Stimulated activated CD4-positive, alpha-beta T cell treated with anti-CD3 and anti-CD28 coated beads, TNF-alpha, amount 100 ng/mL, for 24 hours (primary cell): Measurements from ENCODE around the gene KCNMA1.

ENCODE experiments used
- DNase-seq, 3 experiments: peaks; one replicate each; pipeline ENCODE4 v3.0.0-alpha.2; 2020; ENCODE audit warnings: low read depth in 3 of 3

KCNMA1 gene

DNA sequence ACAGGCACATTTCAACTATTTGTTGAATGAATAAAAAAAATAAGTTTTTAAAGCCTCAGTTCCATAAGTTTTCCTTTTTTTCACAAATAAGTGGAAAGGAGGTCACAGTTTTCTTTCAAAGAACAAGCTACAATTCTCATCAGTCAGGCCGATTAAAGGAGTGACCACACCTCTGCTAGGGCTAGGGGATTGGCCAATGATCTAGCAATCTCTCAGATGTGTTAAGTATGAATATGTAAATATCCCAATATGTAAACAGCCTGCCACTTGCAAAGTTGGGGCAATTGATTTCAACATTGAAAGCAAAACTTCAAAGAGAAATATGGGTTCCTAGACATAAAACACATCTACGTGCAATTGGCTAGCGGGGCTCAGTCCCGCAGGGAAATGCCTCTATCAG lies 614.9 kb downstream of the KCNMA1 start:
- no peak for DNase-seq

DNA sequence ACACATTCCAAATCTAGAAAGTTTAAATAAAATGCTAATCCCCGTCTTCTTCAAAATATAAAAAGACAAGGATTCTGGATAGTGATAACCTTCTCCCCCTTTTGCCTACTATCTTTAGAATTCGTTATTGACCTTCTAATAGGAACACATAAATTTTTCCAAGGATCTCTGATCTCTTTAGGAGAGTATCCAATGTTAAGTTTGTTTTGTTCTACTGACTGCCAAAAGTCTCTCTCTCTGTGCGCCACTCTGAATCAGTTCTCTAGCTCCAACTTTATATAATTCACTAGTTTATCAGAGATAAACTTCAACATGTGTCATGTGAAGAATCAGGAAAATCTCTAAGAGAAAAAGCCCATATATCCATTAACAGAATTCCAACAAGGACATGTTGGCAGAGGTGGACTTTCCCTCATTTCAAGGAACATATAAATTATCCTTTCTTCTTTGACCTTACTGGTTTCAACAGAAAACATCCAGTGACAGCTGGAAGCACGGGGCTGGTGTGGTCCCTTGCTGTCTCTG lies 615.6 kb downstream of the KCNMA1 start:
- DNase-seq = no peak

DNA sequence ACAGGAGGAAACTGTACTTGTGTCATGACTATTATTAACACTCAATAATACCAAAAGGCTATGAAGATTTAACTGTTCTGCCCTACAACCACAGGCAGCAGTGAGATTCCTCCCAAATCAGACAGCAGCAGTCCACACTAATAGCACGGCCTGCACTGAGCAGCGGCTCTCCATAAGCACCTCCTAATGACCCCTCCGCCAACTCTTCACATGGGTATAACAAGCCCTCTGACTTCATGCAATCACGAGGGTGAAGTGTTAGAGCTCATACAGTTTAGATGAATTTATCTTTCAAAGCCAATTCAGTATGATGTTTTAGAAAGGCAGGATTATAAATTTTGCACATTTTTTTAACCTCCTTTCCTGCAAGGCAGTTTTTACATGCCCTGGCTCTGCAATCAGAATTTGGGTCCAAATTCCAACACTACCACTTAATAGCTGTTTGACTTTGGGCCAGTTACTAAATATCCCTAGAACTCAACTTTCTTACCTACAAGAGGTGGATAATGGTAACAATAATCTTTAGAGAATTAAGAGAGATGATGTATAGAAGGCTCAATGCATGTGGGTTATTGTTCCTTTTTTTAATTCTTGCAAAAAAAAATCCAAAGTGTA lies 617.1 kb downstream of the KCNMA1 start:
- DNase-seq = no peak

DNA sequence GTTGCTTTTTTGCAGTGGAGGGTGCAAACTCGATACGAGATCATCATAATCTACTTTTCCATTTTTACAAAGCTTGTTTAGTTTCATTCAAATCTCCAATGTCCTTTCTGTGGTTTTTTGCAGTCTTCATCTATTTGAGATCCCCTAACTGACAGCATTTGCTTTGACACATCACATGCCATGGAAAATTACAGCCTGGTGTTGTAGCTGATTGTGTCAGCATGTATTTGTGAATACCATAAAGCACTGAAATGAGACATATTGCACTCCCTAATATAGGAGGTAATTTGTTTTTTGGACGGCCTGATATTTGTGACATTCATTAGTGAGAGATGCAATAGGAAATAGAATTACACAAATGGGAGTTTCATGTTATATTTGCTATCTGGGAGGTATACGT lies 620.8 kb downstream of the KCNMA1 start:
- DNase-seq = no peak

DNA sequence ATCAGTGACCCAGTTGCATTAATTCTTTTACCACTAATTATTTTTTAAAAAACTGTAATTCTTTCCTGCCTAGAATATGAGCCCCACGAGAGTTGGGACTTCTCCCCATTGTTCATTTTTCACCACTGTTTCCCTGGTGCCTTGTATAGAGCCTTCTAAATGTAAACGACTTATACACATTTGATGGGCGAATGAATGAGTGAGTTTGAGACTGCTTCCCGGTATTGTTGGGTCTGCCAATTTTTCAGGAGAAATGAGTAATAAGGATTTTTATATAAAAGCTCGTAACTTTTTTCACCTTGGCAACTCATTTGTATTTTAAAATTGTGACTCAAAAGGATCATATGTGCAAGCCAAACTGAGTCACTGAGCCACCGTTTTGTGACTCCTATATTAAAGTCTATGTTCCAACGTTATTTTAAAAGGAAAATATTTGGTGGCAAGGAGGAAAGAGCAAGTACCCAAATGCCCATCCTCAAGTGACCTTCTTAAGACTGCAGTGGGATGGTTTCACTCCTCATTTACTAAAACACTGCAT lies 621.3 kb downstream of the KCNMA1 start:
- DNase-seq = no peak

DNA sequence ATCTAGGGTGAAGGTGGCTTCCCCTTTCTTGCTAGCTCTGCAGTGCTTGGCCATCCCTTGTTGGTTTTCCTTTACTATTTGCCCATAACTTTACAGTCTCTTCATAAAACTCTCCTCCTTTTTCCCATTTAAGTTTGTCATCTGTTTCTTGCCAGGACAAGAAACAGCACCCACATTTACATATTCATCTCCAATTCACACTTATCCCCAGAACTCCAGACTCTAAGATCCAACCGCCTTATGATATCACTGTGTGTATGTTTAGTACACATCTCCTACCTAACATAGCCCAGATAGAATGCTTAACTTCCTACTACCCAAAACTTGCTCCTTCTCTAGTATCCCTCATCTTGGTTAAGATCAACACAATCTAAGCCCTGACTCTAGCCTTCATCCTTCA lies 622.2 kb downstream of the KCNMA1 start:
- DNase-seq = no peak

DNA sequence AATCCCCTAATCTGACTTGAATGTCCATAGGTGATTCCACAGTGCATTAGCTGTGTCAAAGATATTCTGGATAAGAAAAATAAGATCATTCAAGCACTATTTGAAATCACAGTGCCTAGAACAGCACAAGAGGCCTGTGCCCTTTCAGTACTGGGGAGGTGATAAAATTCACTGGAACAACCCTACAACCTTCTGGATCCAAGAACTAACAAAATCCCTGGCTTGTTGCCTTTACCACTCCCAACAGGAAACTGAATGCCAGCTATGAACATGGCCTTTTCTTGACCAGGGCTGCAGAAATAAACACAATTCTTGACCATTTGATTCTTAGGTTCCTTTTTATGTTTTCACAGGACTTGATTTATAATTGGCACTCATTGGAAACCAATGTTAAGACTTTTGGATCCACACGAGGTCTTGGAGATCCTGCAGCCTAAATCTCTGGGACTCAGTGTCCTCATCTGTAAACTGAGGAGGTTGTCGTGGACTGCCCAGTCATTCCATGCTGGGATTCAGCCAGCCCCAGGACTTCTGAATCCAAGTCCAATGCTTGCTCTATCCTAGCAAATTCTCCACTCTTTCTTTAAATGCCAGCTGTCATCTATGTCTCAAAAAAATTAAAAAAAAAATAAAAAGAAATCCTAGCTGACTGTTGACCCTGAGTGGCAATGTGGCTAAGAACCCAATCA lies 624.7 kb downstream of the KCNMA1 start:
- DNase-seq = no peak

DNA sequence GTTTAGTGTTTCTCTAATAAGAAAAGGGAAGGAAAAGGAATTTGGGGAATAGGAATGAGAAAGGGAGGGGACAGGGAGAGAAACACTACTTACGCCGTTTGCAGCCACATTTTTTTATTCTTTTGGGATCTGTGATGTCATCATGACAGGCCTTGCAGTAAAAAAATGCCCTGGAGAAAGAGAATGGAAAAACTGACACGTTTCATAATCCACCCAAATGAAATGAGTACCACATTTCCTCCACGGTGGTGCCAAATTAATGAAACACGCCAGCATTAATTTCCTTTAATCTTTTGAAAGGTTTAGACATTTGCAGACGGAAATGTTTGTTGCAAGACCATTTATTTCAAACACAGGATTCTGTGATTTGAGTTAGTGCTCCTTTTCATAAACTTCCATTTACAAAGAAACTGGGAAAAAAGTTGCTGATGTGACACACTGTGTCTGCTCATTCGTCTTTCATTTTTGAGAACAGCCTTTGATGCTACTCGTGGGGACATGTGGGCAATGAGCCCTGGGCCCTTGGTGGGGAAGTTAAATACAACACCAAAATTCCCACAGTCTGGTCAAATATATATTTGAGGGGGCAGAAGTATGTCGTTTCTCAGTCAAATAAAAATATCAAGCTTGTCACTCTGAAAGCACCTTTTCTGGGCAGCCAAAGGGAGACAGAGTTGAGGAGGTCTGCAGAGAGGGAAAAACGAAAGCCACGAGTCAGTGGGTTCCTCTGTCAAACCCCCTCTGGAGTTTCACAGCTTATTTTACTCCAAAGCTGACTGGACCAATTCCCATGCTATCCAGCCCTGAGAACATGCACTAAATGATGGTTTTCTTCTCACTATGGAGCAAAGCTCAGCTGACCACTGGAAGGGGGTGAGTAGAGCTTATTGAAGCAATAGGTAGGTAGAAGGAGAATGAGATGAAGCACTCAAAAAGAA lies 625.5 kb downstream of the KCNMA1 start:
- DNase-seq = no peak

DNA sequence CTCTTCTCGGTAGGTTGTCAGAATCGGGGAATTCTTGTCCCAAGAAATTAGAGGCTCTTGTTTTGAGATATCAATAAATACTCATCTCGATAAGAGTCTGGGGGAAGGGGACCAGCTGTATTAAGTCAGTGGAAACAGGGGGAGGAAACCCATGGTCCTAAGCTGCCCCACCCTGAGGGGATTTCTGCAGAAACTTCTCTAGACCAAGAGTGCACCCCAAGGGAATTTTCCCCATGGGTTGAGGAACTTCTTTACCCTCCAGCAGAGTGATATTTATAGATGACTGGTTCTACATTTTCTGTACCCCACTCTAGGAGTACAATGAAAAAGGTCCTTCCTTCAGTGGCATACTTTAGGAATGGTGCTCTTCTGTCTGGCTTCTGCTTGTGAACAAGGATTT lies 627.2 kb downstream of the KCNMA1 start:
- no peak for DNase-seq

DNA sequence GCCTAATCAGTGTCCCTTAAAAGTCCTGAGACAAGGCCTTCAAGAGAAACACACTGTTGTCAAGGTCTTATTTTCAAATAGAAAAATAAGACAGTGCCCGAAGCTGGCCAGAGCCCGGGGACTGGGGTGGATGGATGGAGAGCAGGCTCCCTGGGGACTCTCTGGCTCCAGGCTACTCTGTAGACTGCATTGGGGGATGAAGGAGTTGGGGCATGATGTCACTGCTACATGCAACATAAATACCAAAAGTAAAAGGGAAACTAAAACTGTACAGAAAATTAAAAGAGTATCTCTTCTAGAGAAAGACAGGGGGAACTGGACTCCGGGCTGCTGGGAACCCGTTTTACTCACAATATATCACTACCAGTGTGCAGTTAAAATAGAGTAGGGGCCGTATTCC lies 629.8 kb downstream of the KCNMA1 start:
- no peak for DNase-seq

DNA sequence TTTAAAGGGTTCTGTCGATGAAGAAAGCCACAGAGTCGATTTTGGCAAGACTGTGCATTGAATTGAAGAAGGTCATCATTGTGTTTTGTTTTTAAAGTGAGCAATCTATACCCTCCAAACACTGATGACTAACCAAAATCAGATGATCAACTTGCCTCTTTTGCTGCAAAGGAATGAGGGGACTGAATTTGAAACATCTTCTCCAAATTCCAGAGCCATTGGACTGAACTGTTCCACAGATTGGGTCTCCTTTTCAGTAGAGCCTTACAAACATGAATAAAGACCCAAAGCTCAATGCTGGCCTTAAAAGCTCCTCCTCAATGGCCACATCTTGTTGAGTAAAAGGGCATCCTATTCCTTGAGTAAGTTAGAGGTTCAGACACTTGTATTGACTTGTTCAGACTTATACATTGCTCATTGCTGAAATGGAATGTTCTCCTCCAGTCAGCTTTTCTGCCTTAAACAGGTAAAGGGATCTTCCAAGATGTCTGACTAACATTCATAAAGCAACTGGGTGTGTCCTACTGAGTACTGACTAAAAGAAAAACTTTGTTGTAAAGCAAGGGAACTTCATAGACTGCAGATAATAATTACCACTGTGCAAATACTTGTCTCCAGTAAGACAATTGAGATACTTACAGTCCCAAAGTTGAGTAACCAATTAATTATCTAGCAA lies 630.6 kb downstream of the KCNMA1 start:
- no peak for DNase-seq

DNA sequence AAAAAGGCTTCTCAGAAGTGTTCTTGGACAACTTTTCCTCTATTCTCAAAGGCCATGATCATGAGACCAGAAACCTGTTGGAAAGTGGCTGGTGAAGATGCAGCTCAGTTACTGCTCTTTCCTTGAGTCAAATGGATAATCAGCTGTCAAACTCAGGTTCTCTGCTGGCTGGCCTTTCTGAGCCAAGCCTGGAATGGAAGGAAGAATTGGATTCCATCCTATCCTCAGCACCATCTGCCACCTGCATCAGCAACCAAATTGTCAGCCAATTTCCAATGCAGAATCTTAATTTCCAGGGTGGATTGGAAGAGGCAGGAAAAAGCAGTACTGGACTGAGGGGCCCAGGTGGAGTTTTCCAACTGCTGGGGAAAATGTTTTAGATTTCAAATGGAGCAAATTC lies 631.7 kb downstream of the KCNMA1 start:
- no peak for DNase-seq

DNA sequence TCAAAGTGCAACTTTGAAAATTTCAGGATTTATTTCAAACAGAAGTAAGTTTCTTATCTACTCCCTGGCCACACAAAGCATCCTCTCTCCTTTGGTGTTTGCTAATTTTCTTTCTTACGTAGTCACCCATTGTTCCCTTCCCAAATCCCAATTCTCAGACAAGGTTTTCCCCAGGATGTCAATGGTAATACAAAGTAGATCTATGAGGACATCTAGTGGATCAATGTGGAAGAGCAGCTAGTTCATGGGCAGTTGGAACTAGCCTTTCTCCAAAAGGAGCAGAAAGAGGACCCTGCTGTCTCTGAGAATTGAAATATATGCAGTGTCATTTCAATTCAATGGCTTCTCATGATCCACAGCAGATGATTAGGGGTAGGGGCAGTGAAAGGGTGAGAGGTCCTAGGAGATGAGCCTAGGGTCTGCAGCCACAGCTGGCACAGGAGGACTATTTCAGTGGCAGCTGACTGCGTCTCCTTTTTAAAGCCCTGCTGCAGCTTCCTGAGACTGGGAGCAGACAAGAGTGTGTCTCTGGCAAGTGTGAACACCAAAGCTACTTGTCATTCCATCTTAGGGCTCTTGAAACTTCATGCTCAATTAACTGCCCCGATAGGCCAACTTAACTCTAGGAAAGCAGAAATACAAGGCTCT lies 632.6 kb downstream of the KCNMA1 start:
- no peak for DNase-seq

DNA sequence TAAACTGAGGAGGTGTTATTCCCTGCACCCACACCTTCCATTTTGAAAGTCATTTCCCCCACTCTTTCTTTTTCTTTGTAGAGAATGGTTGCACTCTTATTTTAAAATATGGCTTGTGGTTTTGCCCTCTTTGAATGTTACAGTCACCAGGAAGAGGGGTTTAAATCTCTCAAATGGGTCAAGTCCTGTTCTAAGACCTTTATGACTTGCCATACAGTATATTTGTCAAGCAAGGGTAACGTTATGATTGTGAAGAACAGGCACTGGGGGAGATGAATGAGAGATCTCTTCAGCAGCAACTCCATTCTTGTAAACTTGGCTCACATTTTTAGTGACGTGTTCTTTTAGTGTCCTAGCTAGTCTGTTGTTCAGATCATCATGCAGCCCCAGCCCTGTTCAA lies 634.7 kb downstream of the KCNMA1 start:
- DNase-seq = no peak

DNA sequence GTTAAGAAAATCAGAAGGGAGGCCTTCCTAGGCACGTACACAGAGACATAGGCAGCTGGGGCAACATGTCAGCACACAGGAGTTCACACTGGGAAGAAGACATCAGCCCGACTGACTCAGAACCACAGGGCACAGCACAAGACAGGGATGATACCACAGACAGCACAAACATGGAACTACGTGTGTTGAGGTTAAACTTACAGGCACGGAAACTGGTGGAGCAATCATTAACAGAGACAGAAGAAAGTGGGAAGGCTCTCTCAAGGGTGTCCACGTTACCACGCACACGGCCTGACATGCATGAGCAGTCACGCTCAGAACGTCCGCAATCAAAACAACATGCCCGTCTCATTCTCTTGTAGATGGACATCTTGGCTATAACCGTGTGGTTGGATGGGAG lies 636.4 kb downstream of the KCNMA1 start:
- DNase-seq = no peak

DNA sequence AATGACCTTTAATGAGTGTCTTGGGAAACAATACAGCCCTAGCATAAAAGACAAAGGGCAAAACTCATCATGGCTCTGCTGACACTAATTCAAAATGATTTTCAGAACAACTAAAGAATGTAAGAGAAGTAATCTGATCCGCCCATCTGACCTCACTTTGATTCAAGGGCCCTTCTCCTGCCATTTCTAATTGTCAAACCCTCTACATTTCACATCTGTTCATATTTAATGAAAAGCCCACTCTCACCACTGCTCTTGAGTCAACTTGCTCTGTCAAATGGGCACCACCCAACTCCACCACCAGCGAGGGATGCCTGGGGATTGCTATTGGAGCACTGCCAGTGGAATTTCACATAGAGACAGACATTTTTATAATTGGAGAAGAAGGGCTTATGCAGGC lies 639.2 kb downstream of the KCNMA1 start:
- no peak for DNase-seq

DNA sequence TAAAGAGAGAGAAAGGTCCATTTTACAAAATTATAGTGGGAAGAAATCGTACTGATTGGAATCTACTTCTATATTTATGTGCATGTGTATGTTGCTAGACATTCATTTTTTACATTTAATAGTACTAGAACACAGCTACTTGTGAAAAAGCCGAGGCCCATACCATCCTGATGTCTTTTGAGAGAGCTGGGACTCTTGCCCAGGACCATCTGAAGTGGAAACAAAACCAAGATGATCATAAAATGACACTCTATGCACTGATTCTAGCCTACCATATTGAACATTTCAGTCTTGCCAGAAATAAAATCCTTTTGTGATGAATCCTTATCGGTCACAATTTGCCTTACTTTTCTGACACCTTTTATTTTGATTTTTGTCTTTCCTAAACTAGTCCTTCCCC lies 640.0 kb downstream of the KCNMA1 start:
- no peak for DNase-seq

DNA sequence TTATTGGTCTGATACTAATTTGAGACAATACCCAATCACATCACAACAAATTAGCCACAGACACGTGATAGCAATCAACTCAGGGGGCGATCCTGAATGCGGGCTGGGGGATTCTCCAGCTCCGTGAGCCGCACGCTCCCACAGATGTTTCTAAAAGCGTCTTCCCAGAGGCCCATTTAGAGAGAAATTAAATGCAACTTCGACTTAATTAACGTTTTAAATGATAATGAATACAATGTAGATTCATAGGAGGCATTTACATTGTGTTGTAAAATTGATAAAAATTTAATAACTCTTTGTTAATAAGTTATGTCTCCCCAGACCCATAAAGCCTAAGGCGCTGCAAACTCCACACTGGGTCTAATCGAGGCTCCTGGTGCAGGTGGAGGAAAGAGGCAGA lies 642.6 kb downstream of the KCNMA1 start:
- DNase-seq = no peak

DNA sequence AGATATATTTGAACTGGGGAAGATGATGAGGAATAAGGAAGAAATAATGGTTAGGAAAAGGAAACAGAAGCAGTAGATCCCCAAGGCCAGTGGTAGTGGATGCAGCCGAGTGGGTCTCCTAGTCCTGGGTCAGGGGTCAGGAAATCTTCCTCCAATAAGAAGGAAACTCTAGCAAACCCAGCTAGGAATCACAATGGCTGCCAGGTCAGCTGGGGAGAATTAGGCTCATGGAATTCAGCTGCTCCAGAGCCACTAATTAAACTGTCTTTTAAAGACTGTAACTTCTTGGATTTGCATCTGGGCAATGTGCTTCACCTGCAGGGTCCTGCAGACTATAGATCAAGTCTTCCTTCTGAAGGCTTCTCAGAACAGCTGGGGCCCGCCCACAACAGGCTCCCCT lies 644.4 kb downstream of the KCNMA1 start:
- no peak for DNase-seq

DNA sequence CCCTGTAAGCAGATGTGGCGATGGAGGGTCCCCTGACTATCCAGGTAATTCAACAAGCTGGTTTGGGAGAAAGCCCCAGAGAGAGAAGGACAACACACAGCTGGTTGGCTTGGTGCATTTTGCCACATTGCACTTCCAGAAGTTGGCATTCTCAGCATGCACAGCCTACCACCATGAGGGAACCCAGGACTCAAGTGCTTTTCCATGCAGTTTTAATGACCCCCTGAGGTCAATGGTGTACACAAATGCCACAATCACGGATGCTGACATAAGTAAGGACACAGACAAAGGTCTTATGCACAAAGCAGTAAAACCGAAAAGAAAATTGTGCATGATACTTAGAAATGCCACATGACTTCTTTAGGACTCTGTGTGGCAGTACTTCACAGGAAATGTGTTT lies 645.1 kb downstream of the KCNMA1 start:
- DNase-seq = no peak

DNA sequence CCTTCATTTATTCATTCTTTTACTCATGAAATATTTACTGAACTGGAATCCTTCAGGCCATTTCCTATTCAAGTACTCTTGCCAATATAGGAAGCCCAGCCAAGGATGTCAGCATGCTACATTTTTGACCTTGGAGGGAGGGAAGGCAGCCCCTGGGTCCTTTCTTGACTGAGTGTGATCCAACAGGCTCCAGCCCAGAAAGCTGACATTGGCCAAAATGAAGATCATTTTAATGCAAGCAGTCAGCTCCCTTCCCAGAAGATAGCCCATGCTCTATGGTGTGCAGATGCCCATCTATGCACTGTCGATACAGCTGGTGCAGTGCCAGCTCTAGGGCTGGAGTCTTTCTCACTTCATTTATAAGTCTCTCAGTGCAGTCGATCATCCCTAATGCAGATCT lies 646.0 kb downstream of the KCNMA1 start:
- DNase-seq = no peak
